Right lobe of liver (tissue), 6 donors: ENCODE measurements around the gene DLGAP5. TPM values are rescaled to one million over a fixed set of nuclear protein-coding genes. Genes with fewer than 3 reads are reported as not detected.

Source experiments
- ATAC-seq, 4 donors: fragments of 200-7000 bp; cut with Tn5 transposase; one replicate each; pipeline ENCODE4 v1.9.1; 2020; ENCODE audit warnings: mild to moderate bottlenecking in 4 of 4, moderate library complexity in 4 of 4
- DNase-seq, 3 donors: peaks; one replicate each; pipeline ENCODE4 v3.0.0-alpha.2; 2020
- H3K27ac ChIP-seq, 3 donors: fragments of 200-600 bp; one replicate each; pipeline ENCODE4 v1.8.0; 2022
- H3K27me3 ChIP-seq, 2 donors: fragments of 200-600 bp; one replicate each; pipeline ENCODE4 v1.8.0; 2022
- H3K36me3 ChIP-seq, 4 donors: fragments of 200-600 bp; sonication (generic) in 1 of 4; one replicate each; pipeline versions ENCODE4 v1.5.1 to v1.8.0; 2017 to 2022; ENCODE audit warnings: control low read depth in 1 of 4
- H3K4me1 ChIP-seq, 4 donors: fragments of 200-600 bp; sonication (generic) in 1 of 4; one replicate each; pipeline versions ENCODE4 v1.5.1 to v1.8.0; 2017 to 2022; ENCODE audit warnings: control low read depth in 1 of 4
- H3K4me3 ChIP-seq, 3 donors: fragments of 200-600 bp; one replicate each; pipeline ENCODE4 v1.8.0; 2022
- H3K9me3 ChIP-seq, 4 donors: fragments of 200-600 bp; sonication (generic) in 1 of 4; one replicate each; pipeline versions ENCODE4 v1.5.1 to v1.8.0; 2017 to 2022; ENCODE audit warnings: control low read depth in 1 of 4
- CTCF ChIP-seq, 4 donors: fragments of 200-600 bp in 3 of 4; fragments of 450-650 bp in 1 of 4; IDR thresholded peaks; one replicate each; pipeline versions ENCODE4 v1.5.1 to v1.8.0; 2016 to 2022; ENCODE audit warnings: antibody characterized with exemption in 4 of 4, mild to moderate bottlenecking in 2 of 4
- POLR2A ChIP-seq: fragments of 450-650 bp; IDR thresholded peaks from one replicate; pipeline ENCODE4 v1.6.1; 2017; ENCODE audit warnings: antibody characterized with exemption, mild to moderate bottlenecking
- WGBS: methylation state at CpG from one replicate; pipeline ENCODE4 v1.1.6; 2018; ENCODE audit warnings: low coverage, low lambda C conversion rate; ENCODE audit not compliant: insufficient coverage; ENCODE audit errors: missing lambda C conversion rate; 5-methylcytosine and 5-hydroxymethylcytosine counted together
- intact Hi-C, 2 donors: fragments of 100-400 bp; cut with DNase I; formaldehyde crosslinking; loops; one replicate each; pipeline versions ENCODE4 v1.11.2 to v1.14.1; 2022
- total RNA-seq, 6 experiments: library from RNA; depleted of rRNA in 2 of 6; stranded (reverse); fragments of >200 nt in 2 of 6; fragmentation: NEBNext Ultra II Directional in 3 of 6; extraction: Animal tissue kit (Norgen Biotek cat#: 25700) in 3 of 6; gene quantifications; one replicate each; pipeline versions ENCODE4 v1.1.0 to v1.2.4, GENCODE V29; 2016 to 2023
- donor health status: DM: no; HTN: yes; CAD: no.
- donor health status: DM: no; HTN: no; CAD: no.
- donor health status: DM: no; HTN: no; CAD: no.
- donor health status: DM: no; HTN: yes; CAD: no.
- donor health status: DM: no; HTN: yes; CAD: no.

The DLGAP5 gene
- total RNA-seq, 6 experiments from 2014 or later = 0.27 to 1.3 (median 0.86) TPM; not detected in 1

DNA sequence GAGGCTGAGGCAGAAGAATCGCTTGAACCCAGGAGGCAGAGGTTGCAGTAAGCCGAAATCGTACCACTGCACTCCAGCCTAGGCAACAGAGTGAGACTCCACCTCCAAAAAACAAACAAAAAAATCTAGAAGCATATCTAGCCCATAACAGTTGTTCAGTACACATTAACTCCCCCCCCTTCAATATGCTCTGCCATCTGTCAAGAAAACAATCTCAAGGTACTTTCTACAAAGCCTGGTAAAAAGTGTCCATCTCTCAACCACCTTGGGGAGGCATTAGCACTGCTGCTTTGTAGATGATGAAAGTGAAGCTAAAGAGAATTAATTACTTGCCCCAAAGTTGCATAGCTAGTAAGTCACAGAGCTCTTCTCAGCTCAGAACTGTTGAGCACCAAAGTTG lies 37.4 kb downstream of the DLGAP5 start:
- Histone ChIP-seq H3K27me3 (no peaks in the 10 kb centered on the region), H3K36me3 (no peaks in the 10 kb centered on the region), H3K9me3 (no peaks in the 10 kb centered on the region), H3K4me3 (no peak overlapping the region), H3K27ac (no peak overlapping the region), H3K4me1 (no peaks in the 10 kb centered on the region)
- no peak for DNase-seq
- no CpG with 5 or more reads among the region's 3 CpGs for WGBS
- intact Hi-C loops = loop anchor here in 1 of 2 donors (10.0 kb wide), 1 partner anchor 59 kb away; no protein-coding TSS in a partner anchor
- ATAC-seq = no peak
- TF ChIP-seq CTCF (IDR thresholded peaks at IDR 0.05) (no peak), POLR2A (no peak)

GRCh38 chr14:55152052-55152753 lies 39.2 kb downstream of the DLGAP5 start:
- Histone ChIP-seq H3K27ac (no peak overlapping the region), H3K27me3 (no peaks in the 10 kb centered on the region), H3K36me3 (no peaks in the 10 kb centered on the region), H3K4me3 (no peak overlapping the region), H3K4me1 (no peaks in the 10 kb centered on the region), H3K9me3 (no peaks in the 10 kb centered on the region)
- TF ChIP-seq CTCF (IDR thresholded peaks at IDR 0.05) (no peak), POLR2A (no peak)
- WGBS = 88% methylated on average over 1 of the region's 1 CpG
- ATAC-seq (no peak), DNase-seq (no peak)
- intact Hi-C loops = loop anchor here in 1 of 2 donors (10.0 kb wide), 1 partner anchor 57 kb away; no protein-coding TSS in a partner anchor

DNA sequence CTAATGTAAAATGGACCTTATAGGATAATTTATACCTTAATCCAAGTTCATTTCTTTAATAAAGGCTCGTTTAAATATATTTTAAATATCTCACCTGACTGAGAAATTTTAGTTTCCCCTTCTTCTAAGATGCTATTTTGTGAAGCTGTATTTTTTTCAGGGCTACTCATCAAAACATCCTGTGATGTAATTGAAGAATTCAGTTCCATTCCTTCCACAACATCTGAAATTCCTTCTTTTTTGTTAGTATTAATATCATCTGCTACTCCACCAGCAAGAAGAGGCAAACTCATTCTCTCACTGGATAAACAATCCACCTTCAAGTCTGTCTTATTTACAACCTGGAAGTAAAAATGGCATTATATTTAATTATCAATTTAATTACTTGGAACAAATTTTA lies 39.8 kb downstream of the DLGAP5 start:
- H3K36me3 ChIP-seq = no peaks in the 10 kb centered on the region
- no peak for DNase-seq
- no peak for ATAC-seq
- no peak overlapping the region for H3K27ac ChIP-seq
- H3K4me3 ChIP-seq = no peak overlapping the region
- WGBS = 86% methylated on average over 1 of the region's 1 CpG
- TF ChIP-seq CTCF (IDR thresholded peaks at IDR 0.05) (no peak), POLR2A (no peak)
- intact Hi-C loops = loop anchor here in 1 of 2 donors (10.0 kb wide), 1 partner anchor 57 kb away; no protein-coding TSS in a partner anchor
- no peaks in the 10 kb centered on the region for H3K4me1 ChIP-seq
- H3K27me3 ChIP-seq = no peaks in the 10 kb centered on the region
- H3K9me3 ChIP-seq = no peaks in the 10 kb centered on the region

DNA sequence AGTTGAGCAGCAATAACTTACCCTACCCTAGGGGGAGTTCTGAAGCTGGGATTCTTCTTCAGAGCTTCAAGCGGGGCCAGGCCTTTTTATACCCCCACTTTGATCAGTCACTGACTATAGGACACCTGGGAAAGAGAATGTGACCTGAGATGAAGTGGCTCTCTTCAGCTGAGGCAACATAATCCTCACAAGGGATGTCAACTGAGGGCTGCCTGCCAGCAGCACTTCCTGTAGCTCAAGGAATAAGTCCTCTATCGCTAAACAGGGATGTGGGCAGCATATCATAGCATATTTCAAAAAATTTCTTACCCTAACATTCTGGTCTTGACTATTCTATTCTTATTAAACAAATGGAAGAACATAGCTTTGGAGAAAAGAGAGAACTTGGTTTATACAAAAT lies 45.0 kb downstream of the DLGAP5 start:
- Histone ChIP-seq H3K9me3 (no peaks in the 10 kb centered on the region), H3K4me1 (no peaks in the 10 kb centered on the region), H3K27me3 (no peaks in the 10 kb centered on the region), H3K27ac (no peak overlapping the region), H3K4me3 (no peak overlapping the region), H3K36me3 (no peaks in the 10 kb centered on the region)
- DNase-seq = no peak
- no peak for TF ChIP-seq CTCF (IDR thresholded peaks at IDR 0.05)
- intact Hi-C loops = no loop called here
- 58% methylated on average over 2 of the region's 2 CpGs for WGBS
- no peak for ATAC-seq
